Keratinocyte (primary cell): ENCODE data around the gene RBMS3. TPM values are rescaled to one million over a fixed set of nuclear protein-coding genes. Genes with fewer than 3 reads are reported as not detected.

Experiments
- DNase-seq: peaks from one replicate; pipeline ENCODE4 v3.0.0-alpha.2; 2011; ENCODE audit warnings: low read depth, missing footprints, low spot score
- FAIRE-seq: peaks from 2 replicates; lab custom pipeline; 2011; peaks lifted over from hg19 to GRCh38; lab: Jason Lieb, UNC
- H2AFZ ChIP-seq: 2 replicates; pipeline ENCODE4 v1.6.0; 2012; ENCODE audit warnings: low read length, control low read depth, inconsistent platforms; ENCODE audit not compliant: control insufficient read depth
- H3K27ac ChIP-seq: 2 replicates; pipeline ENCODE4 v1.5.1; 2011; ENCODE audit warnings: low read length; ENCODE audit not compliant: control insufficient read depth, insufficient read depth
- H3K27me3 ChIP-seq: 3 replicates; pipeline ENCODE4 v1.6.0; 2011; ENCODE audit warnings: low read length; ENCODE audit not compliant: control insufficient read depth, insufficient read depth; ENCODE audit errors: extremely low read depth
- H3K36me3 ChIP-seq, 2 experiments: 2 replicates in 1 of 2; 3 replicates in 1 of 2; pipeline ENCODE4 v1.5.1; 2011; ENCODE audit warnings: low read length in 2 of 2, mild to moderate bottlenecking in 1 of 2; ENCODE audit not compliant: control insufficient read depth in 2 of 2, insufficient read depth in 2 of 2; ENCODE audit errors: extremely low read depth in 1 of 2
- H3K4me1 ChIP-seq: 3 replicates; pipeline ENCODE4 v1.5.1; 2011; ENCODE audit warnings: low read length; ENCODE audit not compliant: control insufficient read depth, insufficient read depth; ENCODE audit errors: extremely low read depth
- H3K4me2 ChIP-seq: 3 replicates; pipeline ENCODE4 v1.6.0; 2011; ENCODE audit warnings: low read depth, low read length; ENCODE audit not compliant: control insufficient read depth, insufficient read depth; ENCODE audit errors: extremely low read depth
- H3K4me3 ChIP-seq, 3 experiments: fragments of 200-600 bp in 1 of 3; sonication (generic) in 1 of 3; 2 replicates in 2 of 3; 3 replicates in 1 of 3; pipeline ENCODE4 v1.5.1; 2011 to 2016; ENCODE audit warnings: low read length in 3 of 3, mild to moderate bottlenecking in 3 of 3, control low read depth in 2 of 3, inconsistent platforms in 1 of 3, low read depth in 1 of 3, mixed read lengths in 1 of 3, mixed run types in 1 of 3, moderate library complexity in 1 of 3; ENCODE audit not compliant: control insufficient read depth in 2 of 3, insufficient read depth in 2 of 3; ENCODE audit errors: extremely low read depth in 1 of 3
- H3K79me2 ChIP-seq: 2 replicates; pipeline ENCODE4 v1.6.0; 2012; ENCODE audit warnings: low read length; ENCODE audit not compliant: control insufficient read depth, insufficient read depth
- H3K9ac ChIP-seq: 3 replicates; pipeline ENCODE4 v1.6.0; 2011; ENCODE audit warnings: low read length; ENCODE audit not compliant: control insufficient read depth, insufficient read depth; ENCODE audit errors: extremely low read depth
- H3K9me1 ChIP-seq: 3 replicates; pipeline ENCODE4 v1.6.0; 2011; ENCODE audit warnings: low read length; ENCODE audit not compliant: control insufficient read depth, insufficient read depth; ENCODE audit errors: extremely low read depth
- H3K9me3 ChIP-seq: 2 replicates; pipeline ENCODE4 v1.5.1; 2012; ENCODE audit warnings: low read depth, low read length; ENCODE audit not compliant: control insufficient read depth
- H4K20me1 ChIP-seq: 3 replicates; pipeline ENCODE4 v1.6.0; 2011; ENCODE audit warnings: low read length; ENCODE audit not compliant: control insufficient read depth, insufficient read depth; ENCODE audit errors: extremely low read depth
- EZH2 ChIP-seq: IDR thresholded peaks from one replicate; pipeline ENCODE4 v1.6.1; 2012; ENCODE audit warnings: inconsistent platforms, mild to moderate bottlenecking, low read length, moderate library complexity
- dilution Hi-C: fragments of 300-500 bp; cut with MboI; formaldehyde crosslinking; loops from one replicate; pipeline ENCODE4 v1.7.0; 2020; ENCODE audit warnings: low sequenced_read_pairs; ENCODE audit not compliant: extremely low pct_ligation_motif_present
- polyA plus RNA-seq, 5 experiments: library from polyadenylated mRNA; depleted of rRNA in 3 of 5; stranded (reverse) in 3 of 5; stranded (forward) in 1 of 5; unstranded in 1 of 5; fragments of >200 nt; gene quantifications; 1 replicate in 1 of 5; 2 replicates in 3 of 5; 3 replicates in 1 of 5; pipeline versions ENCODE4 v1.2.1 to v1.2.3, GENCODE V29; 2011 to 2012; ENCODE audit warnings: missing spikeins in 2 of 5, low read depth in 1 of 5, low replicate concordance in 1 of 5
- TF ChIP-seq, protein P1 (sequence below), 3 experiments: IDR thresholded peaks in 1 of 3; conservative IDR thresholded peaks in 1 of 3; optimal IDR thresholded peaks in 1 of 3; 2 replicates in 2 of 3; 3 replicates in 1 of 3; pipeline versions ENCODE3 to v1.5.1; 2011; ENCODE audit warnings: low read length in 3 of 3, mild to moderate bottlenecking in 3 of 3, moderate library complexity in 2 of 3, control low read depth in 1 of 3, inconsistent platforms in 1 of 3; ENCODE audit not compliant: insufficient read depth in 2 of 3; ENCODE audit errors: extremely low read depth in 1 of 3

Gene RBMS3
- polyA plus RNA-seq, 1 donor (not counting 4 experiments of a cell fraction or from before 2014, with no cell fraction given), result 2.3 TPM

DNA sequence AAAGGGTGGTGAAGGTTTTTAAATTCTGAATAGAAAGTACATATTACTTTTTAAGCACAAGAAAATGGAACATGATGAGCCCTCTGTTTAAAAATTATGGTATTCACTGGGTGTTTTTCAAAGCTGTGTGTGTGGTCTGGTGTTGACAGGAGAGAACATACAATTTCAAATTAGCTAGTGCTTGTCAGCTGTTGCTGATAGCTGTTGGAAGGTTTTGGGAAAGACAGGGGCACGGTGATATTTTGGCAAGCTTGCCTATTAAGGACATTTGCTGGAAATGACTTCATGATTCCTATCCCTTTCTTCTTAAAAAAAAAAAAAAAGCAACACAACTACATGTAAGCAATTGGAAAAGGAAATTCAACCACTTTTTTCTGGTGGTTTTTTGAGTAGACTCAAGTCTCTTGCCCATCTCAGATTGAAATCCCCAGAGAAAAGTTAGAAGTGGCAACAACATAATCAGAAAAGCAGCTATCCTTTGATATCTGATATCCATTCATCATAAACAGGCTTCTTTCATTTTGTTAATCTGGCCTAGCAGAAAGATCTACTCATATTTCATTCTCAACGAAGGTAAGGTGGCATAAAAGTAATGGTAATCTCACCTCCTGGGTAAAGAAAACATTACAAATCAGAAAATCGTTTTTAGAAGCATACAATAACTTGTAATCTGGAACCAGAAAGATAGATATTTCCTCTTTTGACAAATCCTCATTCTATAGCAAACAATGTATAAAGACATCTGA is 130.0 kb downstream of the RBMS3 start:
- no peak for DNase-seq
- Histone ChIP-seq H3K36me3 (no peaks in the 10 kb centered on the region), H3K4me1 (peaks cover 6% of the 10 kb centered on the region), H3K4me2 (no peak overlapping the region), H3K79me2 (no peaks in the 10 kb centered on the region), H2AFZ (no peak overlapping the region), H3K9me3 (no peaks in the 10 kb centered on the region), H4K20me1 (no peaks in the 10 kb centered on the region), H3K9ac (no peak overlapping the region), H3K27ac (no peak overlapping the region), H3K27me3 (no peaks in the 10 kb centered on the region), H3K9me1 (no peaks in the 10 kb centered on the region), H3K4me3 (no peak overlapping the region)
- dilution Hi-C loops, result no loop called here
- TF ChIP-seq, protein P1, sequence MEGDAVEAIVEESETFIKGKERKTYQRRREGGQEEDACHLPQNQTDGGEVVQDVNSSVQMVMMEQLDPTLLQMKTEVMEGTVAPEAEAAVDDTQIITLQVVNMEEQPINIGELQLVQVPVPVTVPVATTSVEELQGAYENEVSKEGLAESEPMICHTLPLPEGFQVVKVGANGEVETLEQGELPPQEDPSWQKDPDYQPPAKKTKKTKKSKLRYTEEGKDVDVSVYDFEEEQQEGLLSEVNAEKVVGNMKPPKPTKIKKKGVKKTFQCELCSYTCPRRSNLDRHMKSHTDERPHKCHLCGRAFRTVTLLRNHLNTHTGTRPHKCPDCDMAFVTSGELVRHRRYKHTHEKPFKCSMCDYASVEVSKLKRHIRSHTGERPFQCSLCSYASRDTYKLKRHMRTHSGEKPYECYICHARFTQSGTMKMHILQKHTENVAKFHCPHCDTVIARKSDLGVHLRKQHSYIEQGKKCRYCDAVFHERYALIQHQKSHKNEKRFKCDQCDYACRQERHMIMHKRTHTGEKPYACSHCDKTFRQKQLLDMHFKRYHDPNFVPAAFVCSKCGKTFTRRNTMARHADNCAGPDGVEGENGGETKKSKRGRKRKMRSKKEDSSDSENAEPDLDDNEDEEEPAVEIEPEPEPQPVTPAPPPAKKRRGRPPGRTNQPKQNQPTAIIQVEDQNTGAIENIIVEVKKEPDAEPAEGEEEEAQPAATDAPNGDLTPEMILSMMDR (optimal IDR thresholded peaks at IDR 0.05 in 1 of 3, IDR thresholded peaks at IDR 0.05 in 1 of 3, conservative IDR thresholded peaks at IDR 0.05 in 1 of 3; ENCODE audit: extremely low read depth in 1 of 3, insufficient read depth in 2 of 3, low read length in 3 of 3), result no peak
- TF ChIP-seq EZH2, result no peak
- FAIRE-seq, result no peak

- FAIRE-seq (no peak), DNase-seq (no peak)
- H3K9me1 ChIP-seq, result no peaks in the 10 kb centered on the region
- dilution Hi-C loops, result no loop called here
- H3K4me1 ChIP-seq, result peaks cover 8% of the 10 kb centered on the region
- TF ChIP-seq, protein P1 (optimal IDR thresholded peaks at IDR 0.05 in 1 of 3, IDR thresholded peaks at IDR 0.05 in 1 of 3, conservative IDR thresholded peaks at IDR 0.05 in 1 of 3; ENCODE audit: extremely low read depth in 1 of 3, insufficient read depth in 2 of 3, low read length in 3 of 3), result no peak
- H3K9ac ChIP-seq, result no peak overlapping the region
- H3K4me2 ChIP-seq, result no peak overlapping the region
- no peaks in the 10 kb centered on the region for H3K36me3 ChIP-seq
- H3K79me2 ChIP-seq, result no peaks in the 10 kb centered on the region
- H3K4me3 ChIP-seq, result no peak overlapping the region
- H3K27ac ChIP-seq, result no peak overlapping the region
- no peaks in the 10 kb centered on the region for H4K20me1 ChIP-seq
- H2AFZ ChIP-seq, result no peak overlapping the region
- H3K9me3 ChIP-seq, result no peaks in the 10 kb centered on the region
- H3K27me3 ChIP-seq, result no peaks in the 10 kb centered on the region
Measured at GRCh38 chr3:29412110-29412509, 131.2 kb downstream of the RBMS3 start.
